HG02981 (cell line): ENCODE data around the gene CFAP90.

Source experiments
- ATAC-seq: cut with Tn5 transposase; IDR thresholded peaks from one replicate; pipeline ENCODE4 v1.9.1; 2021; ENCODE audit warnings: mild to moderate bottlenecking, moderate library complexity; ENCODE audit not compliant: unreplicated experiment

Gene CFAP90

DNA sequence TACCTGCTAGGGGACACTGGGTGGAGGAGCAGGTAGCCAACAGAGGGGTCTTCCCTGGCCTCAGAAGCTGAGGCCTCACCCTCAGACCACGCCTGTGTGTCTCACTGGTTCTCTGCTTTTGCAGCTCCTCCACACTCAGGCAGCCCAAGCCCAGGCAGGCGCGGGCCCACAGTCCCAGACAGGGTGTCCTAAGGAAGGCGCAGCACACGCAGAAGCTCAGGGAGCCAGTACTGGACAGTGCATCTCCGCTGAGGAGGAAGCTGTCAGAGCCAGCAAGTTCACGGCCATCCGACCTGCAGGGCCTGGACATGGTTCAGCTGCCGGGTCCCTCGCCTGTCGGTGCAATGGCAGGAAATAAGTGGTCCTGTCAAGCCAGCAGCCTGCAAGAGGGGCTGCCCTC lies 25.3 kb downstream of the CFAP90 start:
- ATAC-seq: no peak

DNA sequence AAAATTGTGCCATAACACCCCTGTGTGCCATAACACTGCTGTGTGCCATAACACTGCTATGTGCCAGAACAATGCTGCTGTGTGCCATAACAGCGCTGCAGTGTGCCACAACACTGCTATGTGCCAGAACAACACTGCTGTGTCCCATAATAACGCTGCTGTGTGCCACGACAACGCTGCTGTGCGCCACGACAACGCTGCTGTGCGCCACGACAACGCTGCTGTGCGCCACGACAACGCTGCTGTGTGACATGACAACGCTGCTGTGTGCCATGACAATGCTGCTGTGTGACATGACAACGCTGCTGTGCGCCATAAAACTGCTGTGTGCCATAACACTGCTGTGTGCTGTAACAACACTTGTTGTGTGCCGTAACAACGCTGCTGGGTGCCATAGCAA lies 25.9 kb downstream of the CFAP90 start:
- no peak for ATAC-seq

DNA sequence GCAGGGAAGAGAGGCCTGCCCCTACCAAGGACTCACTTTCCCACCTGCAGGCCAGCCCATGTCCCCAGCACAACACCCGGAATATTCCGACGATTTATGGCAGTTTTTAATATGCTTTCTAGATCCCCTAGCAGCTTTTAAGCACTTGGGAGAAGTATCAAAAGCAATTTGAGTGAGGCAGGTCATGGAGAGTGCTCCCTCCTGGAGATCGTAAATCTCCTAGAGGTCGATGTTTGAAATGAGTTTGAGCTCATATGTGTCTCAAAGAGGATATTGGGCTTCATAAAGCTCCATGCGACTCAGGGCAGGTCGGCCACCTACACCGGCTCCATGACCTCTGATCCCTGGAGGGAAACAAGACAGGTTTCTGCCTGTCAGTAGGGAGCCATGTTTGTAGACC lies 27.3 kb downstream of the CFAP90 start:
- ATAC-seq: no peak

- ATAC-seq: no peak
Observed at GRCh38 chr5:7822449-7822848, 28.5 kb downstream of the CFAP90 start.

DNA sequence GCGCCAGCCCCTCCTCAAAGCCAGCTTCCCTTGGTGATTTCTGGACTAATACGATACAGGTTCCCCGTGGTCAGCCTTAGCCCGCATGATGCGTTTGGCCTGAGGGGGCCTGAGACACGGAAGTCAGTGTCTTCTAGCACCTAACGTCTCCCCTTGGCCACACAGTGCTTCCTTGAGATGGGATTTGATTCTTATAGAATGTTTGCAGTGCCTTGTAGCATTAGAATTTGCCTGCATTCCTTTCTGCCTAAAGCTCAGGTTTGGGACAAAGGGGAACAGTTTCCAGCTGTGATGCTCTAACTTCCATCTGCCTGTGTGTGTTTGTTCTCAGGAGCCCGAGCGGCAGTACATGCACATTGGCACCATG lies 34.4 kb downstream of the CFAP90 start:
- ATAC-seq: peak; percentile 11

- peak; percentile 96 for ATAC-seq
Observed at GRCh38 chr5:7815892-7816534, 34.9 kb downstream of the CFAP90 start.

GRCh38 chr5:7814816-7815215 lies 36.1 kb downstream of the CFAP90 start:
- ATAC-seq: no peak

DNA sequence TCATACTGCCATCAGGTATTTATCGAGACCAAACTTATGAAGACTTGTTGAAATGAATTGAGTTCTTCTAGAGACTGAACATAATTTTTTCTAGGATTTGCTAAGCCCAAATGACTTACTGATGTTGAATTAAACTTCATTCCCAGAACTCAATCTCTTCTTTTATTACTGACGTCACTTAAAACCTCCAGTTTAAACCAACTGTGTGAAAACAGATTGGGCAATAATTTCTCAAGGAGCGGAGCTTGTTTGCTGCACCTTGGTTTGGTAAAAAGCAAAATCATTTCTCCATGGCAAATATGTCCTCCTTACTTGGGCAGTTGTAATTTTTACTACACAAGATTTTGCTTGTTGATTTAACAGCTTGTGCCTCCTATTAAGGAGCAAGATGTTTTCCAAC lies 37.4 kb downstream of the CFAP90 start:
- no peak for ATAC-seq

- ATAC-seq: no peak
Observed at GRCh38 chr5:7813007-7813406, 37.9 kb downstream of the CFAP90 start.

- no peak for ATAC-seq
Observed at GRCh38 chr5:7811715-7812114, 39.2 kb downstream of the CFAP90 start.

- ATAC-seq: no peak
Observed at GRCh38 chr5:7808998-7809397, 41.9 kb downstream of the CFAP90 start.

GRCh38 chr5:7805379-7805778 lies 45.6 kb downstream of the CFAP90 start:
- ATAC-seq: no peak

- no peak for ATAC-seq
Observed at GRCh38 chr5:7803937-7804336, 47.0 kb downstream of the CFAP90 start.

DNA sequence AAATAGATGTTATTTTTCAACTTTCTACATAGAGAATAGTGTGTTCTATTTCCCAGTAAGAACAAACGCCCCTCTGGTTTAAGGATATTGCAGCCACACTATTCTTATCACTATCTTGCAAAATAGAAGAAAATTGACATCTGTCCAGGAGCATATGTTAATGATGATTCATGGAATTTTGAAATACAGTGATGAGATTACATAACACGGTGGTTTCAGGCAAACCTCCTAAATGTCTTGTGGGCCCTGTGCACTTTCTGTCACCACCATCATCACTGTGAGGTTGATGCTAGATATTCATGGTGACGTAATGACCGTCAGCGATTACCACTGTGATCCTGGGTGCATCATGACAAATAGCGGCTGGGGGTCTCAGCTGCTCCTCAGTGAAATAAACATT lies 48.1 kb downstream of the CFAP90 start:
- ATAC-seq: no peak

DNA sequence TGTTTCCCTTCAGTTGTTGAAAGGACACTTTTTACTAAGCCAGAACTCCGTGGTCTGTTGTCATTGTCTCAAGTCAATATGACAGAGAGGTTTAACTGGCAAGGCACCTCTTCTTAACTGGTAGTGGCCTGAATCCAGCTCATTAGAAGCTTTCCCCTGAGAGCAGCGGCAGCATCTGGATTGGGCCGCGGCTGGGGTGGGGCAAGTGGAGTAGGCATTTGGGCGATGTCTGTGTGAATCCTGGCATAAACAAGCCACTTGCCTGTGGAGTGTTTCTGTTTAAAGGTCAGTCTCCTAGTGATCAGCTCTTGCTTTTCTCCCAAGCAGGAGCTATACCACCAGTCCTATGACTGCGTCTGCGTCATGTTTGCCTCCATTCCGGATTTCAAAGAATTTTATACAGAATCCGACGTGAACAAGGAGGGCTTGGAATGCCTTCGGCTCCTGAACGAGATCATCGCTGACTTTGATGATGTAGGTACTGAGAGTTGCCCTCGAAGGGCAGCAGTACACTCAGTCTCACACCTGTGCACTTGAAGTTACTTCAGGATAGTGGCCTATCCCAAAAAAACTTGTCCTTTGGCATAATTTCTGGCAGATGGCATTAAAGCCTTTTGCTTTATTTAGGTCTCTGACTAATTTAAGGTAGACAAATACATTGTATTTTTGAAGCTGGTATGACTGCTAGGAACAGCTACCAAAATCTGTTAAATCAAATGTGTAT lies 48.9 kb downstream of the CFAP90 start:
- no peak for ATAC-seq

DNA sequence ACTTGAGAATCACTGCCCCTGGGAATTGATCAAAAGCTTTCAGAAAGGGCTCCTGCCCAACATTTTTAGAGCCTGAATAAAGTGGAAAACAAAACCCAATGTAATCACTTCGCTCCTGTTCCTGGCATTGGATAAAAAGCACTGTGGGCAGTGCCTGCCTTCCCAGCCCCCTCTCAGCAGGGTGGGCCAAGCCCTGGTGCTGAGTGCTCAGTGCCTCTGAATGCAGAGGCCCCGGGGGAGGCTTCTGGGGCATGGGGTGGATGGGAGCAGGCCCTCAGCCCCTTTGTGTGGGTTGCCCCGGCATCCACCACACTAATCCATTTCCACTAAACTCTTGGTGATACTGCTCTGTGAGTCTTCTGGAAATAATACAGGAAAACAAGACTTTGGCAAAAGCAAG lies 55.6 kb downstream of the CFAP90 start:
- no peak for ATAC-seq

DNA sequence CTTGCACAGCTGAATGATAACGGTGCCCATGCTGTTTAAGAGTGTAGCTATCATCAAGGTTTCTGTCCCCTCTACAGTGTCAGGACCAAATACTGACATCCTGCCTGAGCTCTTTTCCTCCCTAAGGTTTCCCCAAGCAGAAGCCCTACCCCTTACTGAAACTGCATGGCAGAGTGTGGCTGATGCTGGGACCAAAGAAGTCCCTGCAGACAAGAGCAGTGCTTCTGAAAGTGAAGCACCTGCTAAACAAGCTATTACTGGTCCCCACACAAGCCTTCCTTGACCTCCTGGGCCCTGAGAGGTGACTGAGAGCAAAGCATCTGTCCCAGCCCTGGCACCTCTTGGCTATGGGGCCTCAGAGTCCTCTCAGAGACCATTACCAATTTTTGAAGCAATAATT lies 56.1 kb downstream of the CFAP90 start:
- ATAC-seq: peak; percentile 38

DNA sequence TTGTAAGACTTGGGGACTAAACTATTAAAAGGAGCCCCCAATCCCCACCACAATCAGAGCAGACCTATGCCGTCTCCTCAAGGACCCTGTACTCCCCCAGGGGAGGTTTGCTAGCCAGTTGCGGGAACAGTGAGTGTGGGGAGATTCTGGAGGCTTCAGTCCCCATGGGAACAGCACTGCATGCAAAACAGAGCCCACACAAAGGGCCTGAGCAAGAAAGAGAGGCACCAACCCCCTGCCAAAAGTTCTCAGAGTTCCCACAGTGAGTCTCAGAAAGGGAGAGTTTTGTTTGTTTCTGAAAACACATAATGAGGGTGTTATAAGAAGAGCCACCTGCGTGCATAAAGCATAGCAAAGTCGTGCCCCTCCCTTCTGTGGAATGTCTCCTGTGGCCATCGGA lies 56.6 kb downstream of the CFAP90 start:
- ATAC-seq: peak; percentile 89

GRCh38 chr5:7793895-7794294 lies 57.0 kb downstream of the CFAP90 start:
- peak; percentile 9 for ATAC-seq

DNA sequence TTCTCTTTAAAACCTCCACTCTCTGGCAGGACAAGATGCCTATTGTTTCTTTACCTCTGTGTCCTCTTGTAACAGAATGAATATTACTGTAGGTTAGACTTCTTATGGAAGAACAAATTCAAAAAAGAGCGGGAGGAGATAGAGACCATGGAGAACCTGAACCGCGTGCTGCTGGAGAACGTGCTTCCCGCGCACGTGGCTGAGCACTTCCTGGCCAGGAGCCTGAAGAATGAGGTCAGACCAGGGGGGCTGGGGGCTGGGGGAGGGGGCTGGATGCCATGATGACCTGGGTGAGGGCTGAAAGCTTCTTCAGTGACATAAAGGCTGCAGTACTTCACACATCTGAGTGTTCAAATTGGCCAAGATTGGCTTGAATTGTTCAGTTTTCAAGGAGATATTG lies 61.4 kb downstream of the CFAP90 start:
- no peak for ATAC-seq

DNA sequence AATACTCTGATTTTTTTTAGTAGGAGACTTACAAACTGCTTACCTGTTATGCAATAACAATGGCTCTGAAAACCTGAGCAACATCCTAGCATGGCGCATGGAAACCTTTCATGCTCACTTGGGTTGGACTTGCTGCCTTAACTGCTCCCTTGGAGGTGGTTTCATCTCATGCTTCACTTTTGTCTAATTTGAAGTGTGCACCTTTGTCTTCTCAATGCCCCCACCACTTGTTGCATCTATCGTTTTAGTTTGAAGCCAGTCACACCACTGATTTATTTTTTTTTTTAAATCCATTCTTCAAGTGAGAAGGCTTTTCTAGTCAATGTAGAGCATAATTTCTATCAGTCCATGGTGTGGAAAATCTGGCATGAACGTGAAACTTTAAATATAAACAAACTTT lies 63.2 kb downstream of the CFAP90 start:
- ATAC-seq: no peak

DNA sequence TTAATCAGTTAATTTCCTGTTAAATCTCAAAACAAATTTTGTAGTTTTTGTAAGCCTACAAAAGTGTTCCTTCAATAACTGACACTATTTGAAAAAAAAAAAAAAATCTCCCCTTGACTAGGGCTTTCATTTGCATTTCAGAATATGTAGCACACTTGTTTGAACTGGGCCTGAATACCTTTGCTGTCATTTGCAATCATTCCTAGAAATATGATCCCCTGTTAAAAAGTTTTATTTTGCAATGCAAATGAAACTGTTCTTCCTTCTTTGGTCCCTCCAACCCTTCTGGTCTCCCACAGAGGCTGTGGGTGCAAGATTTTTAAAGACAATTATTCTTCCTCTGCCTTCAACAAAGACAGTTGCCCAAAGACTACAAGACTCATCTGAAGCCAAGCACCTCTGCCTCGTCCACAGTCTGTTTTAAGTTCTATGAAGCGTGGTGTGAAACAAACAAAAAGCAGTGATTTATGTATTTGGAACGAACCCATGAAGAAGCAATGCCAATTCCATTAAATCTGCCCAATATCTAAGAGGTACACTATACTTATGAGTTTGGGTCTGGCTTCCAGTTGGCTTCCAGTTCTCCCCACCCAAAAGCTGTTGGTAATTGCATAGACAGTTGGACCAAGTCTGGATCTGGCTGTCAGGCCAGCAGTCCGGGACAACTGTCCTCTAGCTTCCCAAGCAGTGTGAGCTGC lies 66.1 kb downstream of the CFAP90 start:
- ATAC-seq: no peak
